Measurements from ENCODE around the gene NRXN2.

NRXN2 gene

GRCh38 chr11:64606796-64607380, 116.1 kb downstream of the NRXN2 start:
- no peaks in the 10 kb centered on the region for H3K4me1 ChIP-seq (ENCODE audit: insufficient read depth, low read length, severe bottlenecking)
- H3K9me3 ChIP-seq (ENCODE audit: low read length): no peaks in the 10 kb centered on the region

GRCh38 chr11:64605656-64606585, 117.1 kb downstream of the NRXN2 start:
- Histone ChIP-seq H3K4me1 (ENCODE audit: insufficient read depth, low read length, severe bottlenecking) (no peaks in the 10 kb centered on the region), H4K20me1 (ENCODE audit: insufficient read depth, low read length) (no peaks in the 10 kb centered on the region), H3K9me2 (ENCODE audit: low read depth, low read length) (no peaks in the 10 kb centered on the region), H2AFZ (ENCODE audit: low read length) (no peak overlapping the region), H3K9me3 (ENCODE audit: low read length) (no peaks in the 10 kb centered on the region), H3K36me3 (ENCODE audit: insufficient read depth, low read length) (no peaks in the 10 kb centered on the region), H3F3A (ENCODE audit: insufficient read depth, low read length) (no peaks in the 10 kb centered on the region), H3K9ac (ENCODE audit: low read length) (no peak overlapping the region), H3K27ac (ENCODE audit: low read depth, low read length, poor library complexity, severe bottlenecking) (no peak overlapping the region), H3K4me2 (ENCODE audit: low read length) (no peak overlapping the region), H3K4me3 (ENCODE audit: low read depth, low read length, poor library complexity, severe bottlenecking) (no peak overlapping the region), H3K79me2 (ENCODE audit: insufficient read depth, low read length) (no peaks in the 10 kb centered on the region), H3K27me3 (ENCODE audit: insufficient read depth, low read length) (0 out of 2 replicates have a peak, but pooled peaks cover 5% of the 10 kb centered on the region)
- TF ChIP-seq, protein P1, sequence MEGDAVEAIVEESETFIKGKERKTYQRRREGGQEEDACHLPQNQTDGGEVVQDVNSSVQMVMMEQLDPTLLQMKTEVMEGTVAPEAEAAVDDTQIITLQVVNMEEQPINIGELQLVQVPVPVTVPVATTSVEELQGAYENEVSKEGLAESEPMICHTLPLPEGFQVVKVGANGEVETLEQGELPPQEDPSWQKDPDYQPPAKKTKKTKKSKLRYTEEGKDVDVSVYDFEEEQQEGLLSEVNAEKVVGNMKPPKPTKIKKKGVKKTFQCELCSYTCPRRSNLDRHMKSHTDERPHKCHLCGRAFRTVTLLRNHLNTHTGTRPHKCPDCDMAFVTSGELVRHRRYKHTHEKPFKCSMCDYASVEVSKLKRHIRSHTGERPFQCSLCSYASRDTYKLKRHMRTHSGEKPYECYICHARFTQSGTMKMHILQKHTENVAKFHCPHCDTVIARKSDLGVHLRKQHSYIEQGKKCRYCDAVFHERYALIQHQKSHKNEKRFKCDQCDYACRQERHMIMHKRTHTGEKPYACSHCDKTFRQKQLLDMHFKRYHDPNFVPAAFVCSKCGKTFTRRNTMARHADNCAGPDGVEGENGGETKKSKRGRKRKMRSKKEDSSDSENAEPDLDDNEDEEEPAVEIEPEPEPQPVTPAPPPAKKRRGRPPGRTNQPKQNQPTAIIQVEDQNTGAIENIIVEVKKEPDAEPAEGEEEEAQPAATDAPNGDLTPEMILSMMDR (IDR thresholded peaks at IDR 0.05; ENCODE audit: low read length): no peak
- TF ChIP-seq EZH2 (IDR thresholded peaks at IDR 0.05; ENCODE audit: borderline replicate concordance, low read length): no peak

More at GRCh38 chr11:64606796-64607380, 116.1 kb downstream of the NRXN2 start:
- Histone ChIP-seq H2AFZ (ENCODE audit: low read length) (no peak overlapping the region), H3K9me2 (ENCODE audit: low read depth, low read length) (no peaks in the 10 kb centered on the region), H3K4me3 (ENCODE audit: low read depth, low read length, poor library complexity, severe bottlenecking) (no peak overlapping the region), H3F3A (ENCODE audit: insufficient read depth, low read length) (no peaks in the 10 kb centered on the region), H3K27me3 (ENCODE audit: insufficient read depth, low read length) (0 out of 2 replicates have a peak, but pooled peaks cover 5% of the 10 kb centered on the region), H3K4me2 (ENCODE audit: low read length) (no peak overlapping the region), H3K27ac (ENCODE audit: low read depth, low read length, poor library complexity, severe bottlenecking) (no peak overlapping the region), H3K9ac (ENCODE audit: low read length) (no peak overlapping the region), H3K79me2 (ENCODE audit: insufficient read depth, low read length) (no peaks in the 10 kb centered on the region), H4K20me1 (ENCODE audit: insufficient read depth, low read length) (no peaks in the 10 kb centered on the region), H3K36me3 (ENCODE audit: insufficient read depth, low read length) (no peaks in the 10 kb centered on the region)
- TF ChIP-seq EZH2 (IDR thresholded peaks at IDR 0.05; ENCODE audit: borderline replicate concordance, low read length): no peak
- TF ChIP-seq, protein P1 (IDR thresholded peaks at IDR 0.05; ENCODE audit: low read length): no peak

DNA sequence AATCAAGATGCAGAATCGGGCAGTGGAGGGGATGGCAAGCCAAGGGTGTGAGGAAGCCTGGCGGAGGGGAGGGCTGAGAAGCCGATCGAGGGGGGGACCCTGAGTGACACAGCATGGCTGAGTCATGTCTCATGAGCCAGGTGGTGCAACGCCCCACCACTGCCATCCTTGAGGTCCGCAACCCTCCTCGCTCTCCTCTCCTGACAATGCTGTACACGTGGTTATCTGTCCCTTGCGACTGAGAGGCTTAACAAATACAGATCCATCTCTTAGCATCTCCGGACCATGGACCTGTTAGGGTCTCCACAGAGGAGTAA, 117.8 kb downstream of the NRXN2 start:
- H3K9me3 ChIP-seq (ENCODE audit: low read length): no peaks in the 10 kb centered on the region
- no peak overlapping the region for H3K4me3 ChIP-seq (ENCODE audit: low read depth, low read length, poor library complexity, severe bottlenecking)
- H3K27me3 ChIP-seq (ENCODE audit: insufficient read depth, low read length): 0 out of 2 replicates have a peak, but pooled peaks cover 9% of the 10 kb centered on the region
- no peak overlapping the region for H3K27ac ChIP-seq (ENCODE audit: low read depth, low read length, poor library complexity, severe bottlenecking)
- no peak overlapping the region for H3K4me2 ChIP-seq (ENCODE audit: low read length)
- H3K9me2 ChIP-seq (ENCODE audit: low read depth, low read length): no peaks in the 10 kb centered on the region
- H3K4me1 ChIP-seq (ENCODE audit: insufficient read depth, low read length, severe bottlenecking): no peaks in the 10 kb centered on the region
- no peak overlapping the region for H3K9ac ChIP-seq (ENCODE audit: low read length)
- H3F3A ChIP-seq (ENCODE audit: insufficient read depth, low read length): no peaks in the 10 kb centered on the region
- TF ChIP-seq, protein P1 (IDR thresholded peaks at IDR 0.05; ENCODE audit: low read length): no peak
- no peak for TF ChIP-seq EZH2 (IDR thresholded peaks at IDR 0.05; ENCODE audit: borderline replicate concordance, low read length)
- no peaks in the 10 kb centered on the region for H3K79me2 ChIP-seq (ENCODE audit: insufficient read depth, low read length)
- no peak overlapping the region for H2AFZ ChIP-seq (ENCODE audit: low read length)
- H3K36me3 ChIP-seq (ENCODE audit: insufficient read depth, low read length): no peaks in the 10 kb centered on the region
- H4K20me1 ChIP-seq (ENCODE audit: insufficient read depth, low read length): no peaks in the 10 kb centered on the region
